ENCODE results near the gene NAGPA.

The NAGPA gene

GRCh38 chr16:4982056-4982867 lies 51.5 kb downstream of the NAGPA start:
- no peak for TF ChIP-seq CTCF (conservative IDR thresholded peaks at IDR 0.05; ENCODE audit: low read length)
- H3K4me3 ChIP-seq (ENCODE audit: low read length), result no peak overlapping the region
- no peak for DNase-seq (ENCODE audit: low read depth)

DNA sequence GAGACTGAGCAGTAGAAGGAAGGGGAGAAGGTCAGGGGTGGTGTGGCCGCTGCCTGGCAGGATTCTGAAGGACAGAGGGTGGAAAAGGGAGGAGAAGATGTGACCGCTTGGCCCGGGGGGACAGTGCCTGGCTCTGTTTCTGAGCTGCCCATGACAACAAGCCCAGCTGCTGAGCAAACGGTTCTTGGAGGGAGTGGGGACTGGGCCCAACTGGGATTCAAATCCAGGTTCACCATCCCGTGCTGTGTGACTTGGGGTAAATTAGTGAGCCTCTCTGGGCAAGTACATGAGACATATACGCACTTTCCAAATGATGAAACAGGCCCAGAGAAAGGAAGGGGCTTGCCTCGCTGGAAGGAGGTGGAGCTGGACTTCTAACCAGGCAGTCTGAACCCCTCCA lies 52.3 kb downstream of the NAGPA start:
- DNase-seq (ENCODE audit: low read depth), result no peak

GRCh38 chr16:4980691-4981090 lies 53.0 kb downstream of the NAGPA start:
- no peak for TF ChIP-seq CTCF (conservative IDR thresholded peaks at IDR 0.05; ENCODE audit: low read length)
- DNase-seq (ENCODE audit: low read depth), result no peak

More for the DNA sequence above, 52.3 kb downstream of the NAGPA start:
- no peak overlapping the region for H3K4me3 ChIP-seq (ENCODE audit: low read length)
- TF ChIP-seq CTCF (conservative IDR thresholded peaks at IDR 0.05; ENCODE audit: low read length), result no peak

DNA sequence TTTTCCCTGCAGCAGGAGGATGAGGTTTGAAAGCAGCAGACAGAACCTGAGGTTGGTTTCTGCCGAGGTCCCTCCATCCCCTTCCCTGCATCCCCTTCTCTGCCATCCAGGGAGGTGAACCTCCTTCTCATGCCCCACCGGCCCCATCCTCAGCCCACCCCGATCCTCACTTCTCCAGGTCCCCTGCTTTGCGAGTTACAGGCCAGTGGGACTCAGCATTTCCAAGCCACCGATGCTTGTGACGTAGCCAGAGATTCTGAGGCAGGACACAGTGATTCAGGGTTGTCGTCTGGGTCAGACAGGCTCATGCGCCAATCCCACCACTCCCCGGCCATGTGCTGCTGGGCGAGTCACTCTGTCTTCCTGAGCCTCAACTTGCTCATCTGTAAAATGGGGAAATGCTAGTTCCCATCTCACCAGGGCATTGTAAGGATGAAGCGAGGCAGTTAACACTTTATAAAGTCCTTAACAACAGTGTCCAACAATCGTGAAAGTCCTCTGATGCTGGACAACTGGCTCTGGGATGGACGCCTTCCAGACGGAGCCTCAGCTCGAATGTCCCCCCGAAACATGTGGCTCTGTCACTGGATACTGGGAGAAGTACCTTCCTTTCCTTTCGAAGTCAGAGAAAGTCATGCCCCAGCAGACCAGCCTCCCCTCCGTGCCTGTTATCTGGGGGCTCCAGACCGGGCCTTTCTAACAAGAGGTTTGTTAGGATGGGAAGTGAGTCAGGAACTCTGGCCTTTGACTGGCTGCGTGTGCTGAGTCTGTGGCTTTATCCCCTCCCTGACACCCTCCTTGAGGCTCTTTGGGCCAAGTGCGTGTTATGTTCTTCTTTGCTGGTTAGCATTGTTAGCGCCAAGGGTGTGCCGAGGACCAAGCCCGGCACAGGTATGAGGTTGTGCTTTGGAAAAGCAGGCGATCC lies 53.7 kb downstream of the NAGPA start:
- DNase-seq (ENCODE audit: low read depth), result no peak
- no peak for TF ChIP-seq CTCF (conservative IDR thresholded peaks at IDR 0.05; ENCODE audit: low read length)
- H3K4me3 ChIP-seq (ENCODE audit: low read length), result no peak overlapping the region

More at GRCh38 chr16:4980691-4981090, 53.0 kb downstream of the NAGPA start:
- H3K4me3 ChIP-seq (ENCODE audit: low read length), result no peak overlapping the region

DNA sequence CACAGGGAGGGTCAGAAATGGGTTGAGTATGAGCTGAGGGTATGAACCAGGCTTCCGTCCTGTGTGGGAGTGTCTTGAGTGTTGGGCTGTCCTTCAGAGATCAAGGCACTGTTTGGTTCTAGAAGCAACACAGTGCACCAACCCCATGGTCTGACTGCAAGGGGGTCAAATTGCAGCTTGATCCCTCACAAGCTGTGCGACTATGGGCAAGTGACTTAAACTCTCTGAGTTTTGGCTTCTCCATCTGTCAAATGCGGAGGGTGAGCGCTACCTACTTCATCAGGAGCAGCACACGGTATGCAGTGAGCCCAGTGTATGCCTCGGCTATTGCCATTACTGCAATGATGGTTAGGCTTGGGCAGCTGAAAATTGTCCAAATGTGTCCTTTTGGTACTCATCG lies 54.6 kb downstream of the NAGPA start:
- TF ChIP-seq CTCF (conservative IDR thresholded peaks at IDR 0.05; ENCODE audit: low read length), result no peak
- H3K4me3 ChIP-seq (ENCODE audit: low read length), result no peak overlapping the region
- no peak for DNase-seq (ENCODE audit: low read depth)

DNA sequence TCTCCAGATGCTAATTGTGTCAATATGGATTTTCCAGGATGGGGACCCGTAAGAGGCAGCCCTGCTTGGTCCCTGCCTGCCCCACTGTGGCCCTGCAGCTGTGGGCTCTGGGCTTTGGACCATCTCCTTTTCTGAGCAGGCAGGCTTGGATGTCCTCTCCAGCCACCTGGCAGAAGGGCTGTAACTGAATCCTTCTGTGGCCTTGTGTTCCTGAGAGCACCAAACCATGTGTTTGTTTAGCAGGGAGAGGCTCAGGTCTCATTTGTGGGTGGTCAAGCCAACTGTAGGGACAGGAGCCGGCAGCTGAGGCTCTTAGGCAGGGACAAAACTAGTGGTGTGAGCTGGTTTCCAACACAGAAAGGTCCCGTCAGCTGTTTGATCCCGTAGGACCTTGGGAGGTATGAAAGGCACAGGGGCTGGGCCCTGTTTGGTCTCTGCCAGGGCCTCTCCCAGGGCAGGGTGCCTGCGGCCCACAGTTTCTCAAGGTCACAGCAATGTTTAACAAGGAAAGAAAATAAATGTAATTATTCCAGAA lies 57.1 kb downstream of the NAGPA start:
- DNase-seq (ENCODE audit: low read depth), result no peak
- no peak overlapping the region for H3K4me3 ChIP-seq (ENCODE audit: low read length)
- TF ChIP-seq CTCF (conservative IDR thresholded peaks at IDR 0.05; ENCODE audit: low read length), result no peak

Measured in AG10803 (cell line).